DOHH2 (cell line): ENCODE data around the gene ARL4C.

Experiments used
- CTCF ChIP-seq: fragments of 200-600 bp; sonication (generic); IDR thresholded peaks from one replicate; pipeline ENCODE4 v1.5.1; 2014; ENCODE audit warnings: antibody characterized with exemption, mild to moderate bottlenecking, low read depth, low read length; ENCODE audit not compliant: poor library complexity, severe bottlenecking
- EZH2phosphoT487 ChIP-seq: fragments of 200-600 bp; sonication (generic); IDR thresholded peaks from 2 replicates; pipeline ENCODE4 v1.6.1; 2017; ENCODE audit warnings: borderline replicate concordance, mild to moderate bottlenecking, antibody characterized with exemption, low read length, moderate library complexity, mixed read lengths

- TF ChIP-seq CTCF (no peak), EZH2phosphoT487 (no peak)
Measured at GRCh38 chr2:234469251-234469845, 27.5 kb downstream of the ARL4C start.
